PC-3 (cell line): Measurements from ENCODE around the gene CEP85L. TPM values are rescaled to one million over a fixed set of nuclear protein-coding genes. Genes with fewer than 3 reads are reported as not detected.

Experiments
- ATAC-seq: fragments of 200-7000 bp; cut with Tn5 transposase; 2 replicates; pipeline ENCODE4 v1.9.1; 2020; ENCODE audit warnings: mild to moderate bottlenecking, moderate library complexity
- BruUV-seq: library from RNA; stranded (reverse); fragments of 400-500 nt; replicated peaks from 2 replicates; lab custom pipeline; 2021; lab: Mats Ljungman, UMichigan
- CTCF ChIA-PET: fragments of 300-600 bp; sonication (Branson Sonifier 250); formaldehyde crosslinking; loops from one replicate; lab custom pipeline; 2022; ENCODE audit warnings: antibody characterized with exemption; lab: Charles Lee
- POLR2A ChIA-PET: fragments of 300-600 bp; sonication (Branson Sonifier 250); formaldehyde crosslinking; loops from one replicate; lab custom pipeline; 2022; ENCODE audit warnings: antibody characterized with exemption; ENCODE audit not compliant: unreplicated experiment; lab: Charles Lee
- DNase-seq: peaks from one replicate; pipeline ENCODE4 v3.0.0-alpha.2; 2015
- H2AFZ ChIP-seq: fragments of 300-600 bp; sonication (generic); 2 replicates; pipeline ENCODE4 v1.6.0; 2016; ENCODE audit warnings: antibody characterized with exemption, low read length
- H3F3A ChIP-seq: fragments of 300-600 bp; sonication (generic); one replicate; pipeline ENCODE4 v1.6.0; 2017; ENCODE audit warnings: antibody characterized with exemption, low read length, control low read depth, mild to moderate bottlenecking; ENCODE audit not compliant: unreplicated experiment
- H3K27ac ChIP-seq: fragments of 300-600 bp; sonication (generic); 2 replicates; pipeline ENCODE4 v1.5.1; 2016; ENCODE audit warnings: mild to moderate bottlenecking, low read length
- H3K27me3 ChIP-seq: fragments of 300-600 bp; sonication (generic); 2 replicates; pipeline ENCODE4 v1.6.1; 2016; ENCODE audit warnings: low read length, mixed read lengths
- H3K36me3 ChIP-seq: fragments of 300-600 bp; sonication (generic); 2 replicates; pipeline ENCODE4 v1.6.1; 2016; ENCODE audit warnings: low read depth, mixed run types, low read length, mixed read lengths
- H3K4me1 ChIP-seq: fragments of 300-600 bp; sonication (generic); 2 replicates; pipeline ENCODE4 v1.5.1; 2016; ENCODE audit warnings: low read length; ENCODE audit not compliant: insufficient read depth
- H3K4me2 ChIP-seq: fragments of 300-600 bp; sonication (generic); 2 replicates; pipeline ENCODE4 v1.6.0; 2016; ENCODE audit warnings: low read length
- H3K4me3 ChIP-seq: fragments of 300-600 bp; sonication (generic); 2 replicates; pipeline ENCODE4 v1.5.1; 2016; ENCODE audit warnings: mild to moderate bottlenecking, low read length, mixed read lengths
- H3K79me2 ChIP-seq: fragments of 300-600 bp; sonication (generic); 2 replicates; pipeline ENCODE4 v1.6.1; 2017; ENCODE audit warnings: low read length, mixed read lengths
- H3K9ac ChIP-seq: fragments of 300-600 bp; sonication (generic); 2 replicates; pipeline ENCODE4 v1.6.0; 2016; ENCODE audit warnings: mild to moderate bottlenecking, low read length
- H3K9me2 ChIP-seq: fragments of 300-600 bp; sonication (generic); replicated peaks from 2 replicates; pipeline ENCODE4 v1.6.1; 2016; ENCODE audit warnings: mixed run types, low read length, mixed read lengths
- H3K9me3 ChIP-seq: fragments of 300-600 bp; sonication (generic); 2 replicates; pipeline ENCODE4 v1.6.1; 2016; ENCODE audit warnings: low read length, mixed read lengths
- H4K20me1 ChIP-seq: fragments of 300-600 bp; sonication (generic); 2 replicates; pipeline ENCODE4 v1.6.1; 2016; ENCODE audit warnings: low read length, mixed read lengths
- EZH2 ChIP-seq: fragments of 300-600 bp; sonication (generic); IDR thresholded peaks from one replicate; pipeline ENCODE4 v1.6.1; 2017; ENCODE audit warnings: antibody characterized with exemption, mild to moderate bottlenecking, low read length; ENCODE audit not compliant: unreplicated experiment
- EZH2phosphoT487 ChIP-seq: fragments of 300-600 bp; sonication (generic); IDR thresholded peaks from 2 replicates; pipeline ENCODE4 v1.6.1; 2018; ENCODE audit warnings: mild to moderate bottlenecking, antibody characterized with exemption, low read length, borderline replicate concordance
- intact Hi-C: fragments of 100-400 bp; cut with micrococcal nuclease; formaldehyde crosslinking; loops from 2 replicates; pipeline ENCODE4 v1.9.0; 2023
- total RNA-seq: library from RNA; depleted of rRNA; stranded (reverse); fragments of >200 nt; gene quantifications from 2 replicates; pipeline ENCODE4 v1.2.3, GENCODE V29; 2014
- TF ChIP-seq, protein P1 (sequence below): fragments of 300-600 bp; sonication (generic); conservative IDR thresholded peaks from 2 replicates; pipeline ENCODE4 v1.5.1; 2017; ENCODE audit warnings: antibody characterized with exemption, low read depth, mild to moderate bottlenecking, low read length

Gene CEP85L
- total RNA-seq, 1 experiment from 2014 or later: 7.8 TPM

GRCh38 chr6:118685823-118686449 is 34.5 kb upstream of the CEP85L start:
- ATAC-seq (no peak), DNase-seq (no peak)
- Histone ChIP-seq H3K4me2 (no peak overlapping the region), H3F3A (no peaks in the 10 kb centered on the region), H4K20me1 (no peaks in the 10 kb centered on the region), H3K27ac (no peak overlapping the region), H3K36me3 (no peaks in the 10 kb centered on the region), H3K4me3 (no peak overlapping the region), H3K27me3 (no peaks in the 10 kb centered on the region), H3K9me2 (no peaks in the 10 kb centered on the region), H3K9ac (no peak overlapping the region), H3K4me1 (no peaks in the 10 kb centered on the region), H2AFZ (no peak overlapping the region), H3K9me3 (no peaks in the 10 kb centered on the region), H3K79me2 (no peaks in the 10 kb centered on the region)
- ChIA-PET POLR2A (no interaction called here), CTCF (no interaction called here)
- BruUV-seq: no TSS peak
- intact Hi-C loops: no loop called here
- TF ChIP-seq EZH2: no peak
- TF ChIP-seq EZH2phosphoT487: no peak
- TF ChIP-seq, protein P1, sequence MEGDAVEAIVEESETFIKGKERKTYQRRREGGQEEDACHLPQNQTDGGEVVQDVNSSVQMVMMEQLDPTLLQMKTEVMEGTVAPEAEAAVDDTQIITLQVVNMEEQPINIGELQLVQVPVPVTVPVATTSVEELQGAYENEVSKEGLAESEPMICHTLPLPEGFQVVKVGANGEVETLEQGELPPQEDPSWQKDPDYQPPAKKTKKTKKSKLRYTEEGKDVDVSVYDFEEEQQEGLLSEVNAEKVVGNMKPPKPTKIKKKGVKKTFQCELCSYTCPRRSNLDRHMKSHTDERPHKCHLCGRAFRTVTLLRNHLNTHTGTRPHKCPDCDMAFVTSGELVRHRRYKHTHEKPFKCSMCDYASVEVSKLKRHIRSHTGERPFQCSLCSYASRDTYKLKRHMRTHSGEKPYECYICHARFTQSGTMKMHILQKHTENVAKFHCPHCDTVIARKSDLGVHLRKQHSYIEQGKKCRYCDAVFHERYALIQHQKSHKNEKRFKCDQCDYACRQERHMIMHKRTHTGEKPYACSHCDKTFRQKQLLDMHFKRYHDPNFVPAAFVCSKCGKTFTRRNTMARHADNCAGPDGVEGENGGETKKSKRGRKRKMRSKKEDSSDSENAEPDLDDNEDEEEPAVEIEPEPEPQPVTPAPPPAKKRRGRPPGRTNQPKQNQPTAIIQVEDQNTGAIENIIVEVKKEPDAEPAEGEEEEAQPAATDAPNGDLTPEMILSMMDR: no peak

- BruUV-seq: no TSS peak
- H3K4me3 ChIP-seq: no peak overlapping the region
- no peaks in the 10 kb centered on the region for H4K20me1 ChIP-seq
- ATAC-seq (no peak), DNase-seq (no peak)
- ChIA-PET POLR2A (no interaction called here), CTCF (no interaction called here)
- TF ChIP-seq, protein P1: no peak
- TF ChIP-seq EZH2 (no peak), EZH2phosphoT487 (no peak)
- H3K4me1 ChIP-seq: peaks cover 6% of the 10 kb centered on the region
- no peaks in the 10 kb centered on the region for H3F3A ChIP-seq
- no peaks in the 10 kb centered on the region for H3K79me2 ChIP-seq
- H2AFZ ChIP-seq: no peak overlapping the region
- H3K9me2 ChIP-seq: no peaks in the 10 kb centered on the region
- H3K27me3 ChIP-seq: no peaks in the 10 kb centered on the region
- no peak overlapping the region for H3K4me2 ChIP-seq
- no peak overlapping the region for H3K27ac ChIP-seq
- no peak overlapping the region for H3K9ac ChIP-seq
- no peaks in the 10 kb centered on the region for H3K36me3 ChIP-seq
- intact Hi-C loops: no loop called here
- H3K9me3 ChIP-seq: no peaks in the 10 kb centered on the region
Observed at GRCh38 chr6:118683881-118684872, 32.8 kb upstream of the CEP85L start.
